ENCODE measurements around the gene EFEMP2.
"Not testable (repeated sequence)": the region's sequence is repeated elsewhere in the genome, so short reads cannot be mapped to it uniquely, and the experiment has no call there.

EFEMP2 gene

DNA sequence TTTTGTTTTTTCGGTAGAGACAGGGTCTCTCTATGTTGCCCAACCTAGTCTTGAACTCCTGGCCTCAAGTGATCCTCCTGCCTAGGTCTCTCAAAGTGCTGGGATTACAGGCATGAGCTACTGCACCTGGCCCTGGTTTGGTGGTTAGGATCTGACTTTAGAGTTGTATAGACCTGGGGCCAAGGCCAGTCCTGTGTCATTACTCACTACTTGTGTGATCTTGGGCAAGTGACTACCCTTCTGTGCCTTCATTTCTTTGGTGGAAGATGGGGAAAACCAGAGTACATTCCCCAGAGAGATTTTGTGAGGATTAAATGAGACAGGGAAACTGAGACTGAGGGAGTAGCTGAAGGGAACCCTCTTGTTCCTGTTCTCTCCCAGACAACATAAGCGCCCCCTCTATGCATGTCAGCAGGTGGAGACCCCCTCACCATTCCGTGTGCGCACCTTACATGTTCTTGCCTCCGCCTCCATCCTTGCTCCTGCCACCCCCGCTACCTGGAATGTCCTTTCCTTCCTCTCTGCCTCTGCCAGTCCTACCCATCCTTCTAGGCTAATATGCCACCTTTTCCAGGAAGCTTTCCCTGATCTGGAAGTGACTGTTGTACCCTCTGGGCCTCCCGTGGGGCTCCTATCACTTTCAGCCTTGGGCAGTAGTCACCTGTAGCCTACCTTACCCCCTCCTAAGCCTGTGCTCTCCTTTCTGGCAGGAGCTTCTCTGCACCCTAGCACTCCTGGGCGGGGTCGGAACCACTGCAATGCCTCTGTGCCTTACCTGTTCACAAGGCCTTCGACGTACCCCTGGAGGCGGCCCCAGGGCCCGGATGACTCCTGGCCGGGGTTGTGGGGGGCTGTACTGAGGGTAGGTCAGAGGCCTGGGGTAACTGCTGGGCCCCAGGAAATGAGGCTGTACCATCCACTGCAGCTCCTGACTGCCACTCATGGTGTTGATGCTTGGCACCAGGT, 23.7 kb upstream of the EFEMP2 start:
- Histone ChIP-seq H3K36me3 (ENCODE audit: insufficient read depth, low read length) (no peaks in the 10 kb centered on the region), H3K27me3 (ENCODE audit: insufficient read depth, low read length) (peaks cover 13% of the 10 kb centered on the region), H2AFZ (ENCODE audit: low read depth, low read length) (no peak overlapping the region), H3K4me3 (ENCODE audit: low read length) (no peak overlapping the region), H3K9me3 (ENCODE audit: low read length) (no peaks in the 10 kb centered on the region), H3K4me1 (ENCODE audit: insufficient read depth, low read length) (peaks cover 10% of the 10 kb centered on the region)

DNA sequence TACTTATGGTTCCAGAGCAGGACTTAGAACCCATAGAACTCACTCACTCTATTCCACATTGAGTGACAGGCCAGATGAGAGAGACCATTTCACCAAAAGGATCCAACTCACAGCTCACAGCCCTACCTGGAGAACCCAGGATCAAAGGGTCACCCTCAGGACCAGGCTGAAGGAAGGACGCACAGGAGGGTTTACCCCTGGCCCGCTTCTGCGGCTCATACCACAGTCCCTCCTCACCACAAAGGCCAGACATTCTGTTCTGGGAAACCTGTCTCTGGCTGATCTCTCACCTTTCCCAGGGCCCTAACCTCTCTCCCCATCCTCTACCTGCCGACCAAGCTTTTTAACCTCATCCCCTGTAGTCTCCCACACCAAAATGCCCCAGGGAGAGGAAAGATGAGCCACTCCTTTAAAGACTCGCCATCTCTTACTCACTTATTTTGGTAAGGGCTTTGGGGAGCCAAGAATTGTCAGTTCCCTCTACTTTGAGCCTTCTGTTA, 22.9 kb upstream of the EFEMP2 start:
- Histone ChIP-seq H2AFZ (ENCODE audit: low read depth, low read length) (no peak overlapping the region), H3K4me1 (ENCODE audit: insufficient read depth, low read length) (peaks cover 12% of the 10 kb centered on the region), H3K9me3 (ENCODE audit: low read length) (no peaks in the 10 kb centered on the region), H3K4me3 (ENCODE audit: low read length) (no peak overlapping the region), H3K36me3 (ENCODE audit: insufficient read depth, low read length) (no peaks in the 10 kb centered on the region), H3K27me3 (ENCODE audit: insufficient read depth, low read length) (peaks cover 9% of the 10 kb centered on the region)

DNA sequence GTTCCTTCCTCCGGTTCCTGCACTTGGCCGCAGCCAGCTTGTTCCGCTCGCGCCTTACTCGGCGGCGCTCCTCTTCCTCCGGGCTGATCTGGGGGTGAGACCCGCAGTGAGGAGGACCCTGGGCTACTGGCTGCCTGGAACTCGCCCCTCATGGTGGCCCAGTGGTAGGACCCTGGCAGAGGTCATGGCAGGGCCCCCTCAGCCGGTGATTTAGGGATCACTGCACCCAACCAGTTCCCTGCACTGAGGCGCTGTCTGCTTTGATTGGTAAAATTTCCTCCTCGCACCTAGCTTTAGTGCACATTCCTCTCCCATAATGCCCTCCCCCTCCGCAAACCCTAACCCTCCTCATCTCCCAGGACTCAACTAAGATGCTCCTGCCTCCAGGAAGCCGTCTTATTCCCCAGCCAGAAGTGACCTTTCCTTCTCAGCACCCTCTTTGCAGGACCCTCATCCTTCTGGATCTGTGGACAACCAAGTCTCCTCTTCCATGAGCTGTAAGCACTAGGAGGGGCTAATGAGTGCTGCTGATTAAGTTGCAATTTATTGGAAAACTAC, 21.5 kb upstream of the EFEMP2 start:
- Histone ChIP-seq H3K27me3 (ENCODE audit: insufficient read depth, low read length) (no peaks in the 10 kb centered on the region), H3K9me3 (ENCODE audit: low read length) (no peaks in the 10 kb centered on the region)

DNA sequence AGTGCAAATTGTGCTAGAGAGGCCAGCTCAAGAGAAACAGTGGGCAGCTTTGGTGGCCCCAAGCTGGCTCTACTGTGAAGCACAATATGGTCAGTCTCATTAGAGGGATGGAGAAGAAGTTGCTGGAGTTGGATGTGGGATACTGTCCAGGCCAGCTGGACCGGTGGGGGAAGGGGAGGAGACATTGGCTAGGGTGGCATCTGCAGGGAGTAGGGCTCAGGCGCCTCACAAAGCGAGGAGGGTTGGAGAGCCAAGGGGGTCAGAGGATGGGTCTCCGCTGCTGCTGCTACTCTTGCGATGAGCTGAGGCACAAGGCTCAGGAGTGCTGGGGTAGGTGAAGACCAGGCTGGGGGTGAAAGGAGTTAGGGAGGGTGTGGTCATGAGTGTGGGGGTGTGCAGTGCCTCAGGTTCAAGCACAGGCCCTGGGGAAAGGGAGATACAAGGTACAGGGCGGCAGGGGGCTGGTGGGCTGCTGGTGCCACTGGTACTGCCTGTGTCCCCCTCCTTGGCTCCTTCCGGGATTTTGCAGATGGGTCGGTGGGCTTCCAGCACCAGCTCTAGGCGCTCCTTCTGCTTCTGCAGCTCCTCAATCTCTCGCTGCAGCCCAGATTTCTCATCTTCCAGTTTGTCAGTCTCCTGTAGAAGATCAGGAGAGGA, 20.2 kb upstream of the EFEMP2 start:
- no peaks in the 10 kb centered on the region for H3K27me3 ChIP-seq (ENCODE audit: insufficient read depth, low read length)
- H2AFZ ChIP-seq (ENCODE audit: low read depth, low read length) = no peak overlapping the region
- peaks cover 28% of the 10 kb centered on the region for H3K4me1 ChIP-seq (ENCODE audit: insufficient read depth, low read length)
- H3K36me3 ChIP-seq (ENCODE audit: insufficient read depth, low read length) = no peaks in the 10 kb centered on the region
- no peaks in the 10 kb centered on the region for H3K9me3 ChIP-seq (ENCODE audit: low read length)
- H3K4me3 ChIP-seq (ENCODE audit: low read length) = no peak overlapping the region

More for the DNA sequence above, 21.5 kb upstream of the EFEMP2 start:
- Histone ChIP-seq H2AFZ (ENCODE audit: low read depth, low read length) (no peak overlapping the region), H3K36me3 (ENCODE audit: insufficient read depth, low read length) (no peaks in the 10 kb centered on the region), H3K4me1 (ENCODE audit: insufficient read depth, low read length) (peaks cover 22% of the 10 kb centered on the region), H3K4me3 (ENCODE audit: low read length) (no peak overlapping the region)

DNA sequence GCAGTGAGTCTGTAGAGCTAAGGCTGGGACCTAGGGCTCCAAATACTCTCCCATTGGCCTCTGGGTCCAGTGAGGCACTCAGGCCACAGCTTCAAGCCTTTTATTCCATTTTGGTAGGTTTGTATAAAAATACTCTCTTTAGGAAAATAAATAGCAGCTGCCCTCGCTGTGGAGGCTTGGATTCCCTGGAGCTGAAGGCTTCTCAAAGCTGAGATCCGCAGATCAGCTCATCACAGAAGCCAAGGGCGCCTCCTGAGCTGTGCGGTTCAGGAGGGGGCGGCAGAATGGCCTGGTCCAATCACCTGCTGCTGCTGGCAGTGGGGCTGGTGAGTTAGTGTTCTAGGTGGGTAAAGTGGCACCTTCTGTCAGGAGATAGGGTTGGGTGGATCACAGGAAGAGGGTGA, 19.5 kb upstream of the EFEMP2 start:
- Histone ChIP-seq H3K4me3 (ENCODE audit: low read length) (peak overlapping the region; percentile 79), H3K4me1 (ENCODE audit: insufficient read depth, low read length) (peaks cover 32% of the 10 kb centered on the region)
- not testable (repeated sequence) for H3K9me3 ChIP-seq (ENCODE audit: low read length); H2AFZ ChIP-seq (ENCODE audit: low read depth, low read length); H3K36me3 ChIP-seq (ENCODE audit: insufficient read depth, low read length); H3K27me3 ChIP-seq (ENCODE audit: insufficient read depth, low read length)

DNA sequence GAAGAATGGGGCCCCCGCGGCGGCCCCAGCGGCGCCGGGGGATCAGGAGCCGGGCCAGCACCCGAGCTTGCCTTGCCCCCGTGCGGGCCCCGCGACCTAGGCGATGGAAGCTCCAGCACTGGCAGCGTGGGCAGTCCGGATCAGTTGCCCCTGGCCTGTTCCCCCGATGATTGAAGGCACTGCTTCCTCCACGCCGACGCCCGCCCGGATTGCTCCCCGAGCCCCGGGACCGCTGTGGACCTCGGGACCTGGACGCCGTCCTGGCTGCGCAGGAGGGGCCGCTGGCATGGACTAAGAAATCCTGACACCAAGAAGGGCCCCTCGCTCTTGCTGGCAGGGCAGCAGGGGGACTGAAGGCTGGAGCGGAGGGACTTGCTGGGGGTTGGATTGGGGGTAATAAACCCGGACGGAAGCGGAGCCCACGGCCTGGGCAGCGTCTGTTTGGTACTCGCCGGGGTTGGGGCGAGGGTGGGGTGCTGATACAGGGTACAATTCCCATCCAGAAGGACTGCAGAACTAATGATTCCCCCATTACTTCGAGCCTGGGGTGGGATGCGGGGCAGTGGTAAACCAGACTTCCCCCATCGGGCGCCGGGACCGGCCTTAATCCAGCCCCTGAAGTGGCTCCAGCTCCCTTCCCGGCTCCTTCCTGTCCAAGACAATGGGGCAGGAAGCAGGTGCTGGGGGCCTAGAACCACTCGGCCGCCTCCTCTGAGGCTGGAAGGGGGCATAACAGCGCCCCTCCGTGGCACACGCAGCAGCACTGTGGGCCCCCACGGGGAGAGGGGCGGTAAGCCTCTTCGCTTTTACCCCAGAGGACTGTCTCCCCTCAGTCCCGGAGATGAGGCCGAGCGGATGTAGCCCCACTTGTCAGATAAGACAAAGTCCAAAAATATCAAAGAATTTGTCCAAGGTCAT, 18.9 kb upstream of the EFEMP2 start:
- H3K36me3 ChIP-seq (ENCODE audit: insufficient read depth, low read length) = peaks cover 5% of the 10 kb centered on the region
- H3K4me1 ChIP-seq (ENCODE audit: insufficient read depth, low read length) = peaks cover 36% of the 10 kb centered on the region
- H3K4me3 ChIP-seq (ENCODE audit: low read length) = peak overlapping the region; percentile 79
- no peaks in the 10 kb centered on the region for H3K9me3 ChIP-seq (ENCODE audit: low read length)
- H3K27me3 ChIP-seq (ENCODE audit: insufficient read depth, low read length) = no peaks in the 10 kb centered on the region
- peak overlapping the region; percentile 63 for H2AFZ ChIP-seq (ENCODE audit: low read depth, low read length)

DNA sequence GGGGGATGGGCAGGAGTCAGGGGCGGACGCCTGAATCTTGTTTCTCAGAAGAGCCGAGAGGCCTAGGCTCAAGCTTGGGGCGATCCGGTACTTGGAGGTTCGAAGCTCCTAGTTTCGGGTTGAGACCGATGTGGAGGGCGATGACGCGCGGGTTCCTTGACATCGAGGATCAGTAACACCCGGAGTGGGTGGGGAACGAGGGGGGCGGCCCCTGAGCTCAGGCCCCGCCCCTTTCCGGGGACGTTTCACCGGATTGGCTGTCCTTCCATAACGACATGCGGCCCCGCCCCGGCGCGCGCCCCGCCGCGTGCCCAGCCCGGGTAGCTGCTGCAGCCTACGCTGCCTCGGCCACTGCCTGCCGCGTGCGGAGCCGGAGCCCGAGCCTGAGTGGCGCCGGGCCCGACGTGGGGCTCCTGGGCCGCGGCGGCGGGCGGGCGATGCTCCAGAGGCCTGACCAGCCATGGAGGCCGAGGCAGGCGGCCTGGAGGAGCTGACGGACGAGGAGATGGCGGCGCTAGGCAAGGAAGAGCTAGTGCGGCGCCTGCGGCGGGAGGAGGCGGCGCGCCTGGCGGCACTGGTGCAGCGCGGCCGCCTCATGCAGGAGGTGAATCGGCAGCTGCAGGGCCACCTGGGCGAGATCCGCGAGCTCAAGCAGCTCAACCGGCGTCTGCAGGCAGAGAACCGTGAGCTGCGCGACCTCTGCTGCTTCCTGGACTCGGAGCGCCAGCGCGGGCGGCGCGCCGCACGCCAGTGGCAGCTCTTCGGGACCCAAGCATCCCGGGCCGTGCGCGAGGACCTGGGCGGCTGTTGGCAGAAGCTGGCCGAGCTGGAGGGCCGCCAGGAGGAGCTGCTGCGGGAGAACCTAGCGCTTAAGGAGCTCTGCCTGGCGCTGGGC, 18.0 kb upstream of the EFEMP2 start, which contains the start of gene CCDC85B:
Gene CCDC85B, plus strand, starts transcription at position 350 of the 895 bp plus-strand sequence. Its CDS starts 111 bp downstream, at position 461.
- peaks cover 36% of the 10 kb centered on the region for H3K4me1 ChIP-seq (ENCODE audit: insufficient read depth, low read length)
- H3K27me3 ChIP-seq (ENCODE audit: insufficient read depth, low read length) = no peaks in the 10 kb centered on the region
- peaks cover 13% of the 10 kb centered on the region for H3K36me3 ChIP-seq (ENCODE audit: insufficient read depth, low read length)
- H3K9me3 ChIP-seq (ENCODE audit: low read length) = no peaks in the 10 kb centered on the region
- peak within 1 kb of the TSS; percentile 63 for H2AFZ ChIP-seq (ENCODE audit: low read depth, low read length)
- H3K4me3 ChIP-seq (ENCODE audit: low read length) = peak within 1 kb of the TSS; percentile 79

DNA sequence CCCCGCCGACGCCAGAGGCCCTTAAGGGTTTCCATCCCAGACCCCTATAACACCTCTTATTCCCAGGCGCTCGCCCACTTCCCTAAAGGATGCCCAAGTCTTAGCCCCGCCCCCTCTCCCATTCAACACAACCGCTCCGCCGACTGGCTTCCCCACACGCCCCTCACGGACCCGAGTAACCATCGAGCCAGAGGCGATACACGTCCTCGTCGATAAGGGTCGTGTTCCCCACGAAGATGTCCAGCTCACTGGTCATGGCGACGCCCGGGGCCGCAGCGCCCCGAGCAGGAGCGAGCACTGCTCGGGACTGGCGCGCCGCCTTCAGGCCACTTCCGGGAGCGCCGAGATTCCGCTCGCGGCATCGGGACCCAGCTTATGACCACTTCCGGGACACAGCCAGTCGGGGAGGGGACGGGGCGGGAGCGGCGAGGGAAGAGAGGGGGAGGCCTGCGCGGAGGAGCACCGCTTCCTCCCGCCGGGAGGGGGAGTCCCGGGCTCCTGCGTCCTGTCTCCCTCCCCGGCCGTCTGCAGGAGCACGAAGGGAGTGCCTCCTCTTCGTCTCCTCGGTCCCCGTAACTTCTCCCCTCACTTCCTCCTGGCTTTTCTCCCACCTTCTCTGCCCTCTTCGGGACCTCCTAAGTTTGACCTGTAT, 15.7 kb upstream of the EFEMP2 start, which contains the start of gene FIBP:
Gene FIBP, minus strand, starts transcription at position 309 of the 652 bp plus-strand sequence. Its CDS starts 53 bp downstream, at position 256.
- Histone ChIP-seq H2AFZ (ENCODE audit: low read depth, low read length) (no peak within 1 kb of the TSS), H3K9me3 (ENCODE audit: low read length) (no peaks in the 10 kb centered on the region), H3K4me1 (ENCODE audit: insufficient read depth, low read length) (peaks cover 39% of the 10 kb centered on the region), H3K27me3 (ENCODE audit: insufficient read depth, low read length) (no peaks in the 10 kb centered on the region), H3K36me3 (ENCODE audit: insufficient read depth, low read length) (peaks cover 30% of the 10 kb centered on the region), H3K4me3 (ENCODE audit: low read length) (peak within 1 kb of the TSS; percentile 79)

DNA sequence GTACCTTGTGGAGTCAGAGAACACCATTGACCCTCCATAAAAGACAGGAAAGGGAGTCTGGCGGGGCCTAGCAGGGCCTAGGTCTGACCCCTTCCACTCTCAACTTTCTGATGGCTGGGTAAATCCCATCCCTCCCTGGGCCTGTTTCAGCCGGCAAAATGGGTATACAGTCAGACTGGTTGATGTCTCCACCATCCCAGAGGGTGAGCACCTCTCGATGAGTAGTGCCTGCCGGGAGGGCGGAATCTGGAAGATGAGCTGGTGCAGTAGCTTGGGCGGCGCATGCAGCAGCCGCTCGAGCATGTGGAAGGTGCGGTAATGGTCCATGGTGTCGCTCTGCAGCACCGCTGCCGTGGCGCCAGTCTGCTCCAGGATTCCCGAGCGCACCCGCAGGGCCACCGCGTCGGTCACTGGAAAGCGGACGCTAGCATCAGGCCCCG, 15.1 kb upstream of the EFEMP2 start:
- H3K27me3 ChIP-seq (ENCODE audit: insufficient read depth, low read length) = no peaks in the 10 kb centered on the region
- peaks cover 36% of the 10 kb centered on the region for H3K36me3 ChIP-seq (ENCODE audit: insufficient read depth, low read length)
- H2AFZ ChIP-seq (ENCODE audit: low read depth, low read length) = no peak overlapping the region
- H3K4me1 ChIP-seq (ENCODE audit: insufficient read depth, low read length) = peaks cover 39% of the 10 kb centered on the region
- peak overlapping the region; percentile 79 for H3K4me3 ChIP-seq (ENCODE audit: low read length)
- H3K9me3 ChIP-seq (ENCODE audit: low read length) = no peaks in the 10 kb centered on the region

DNA sequence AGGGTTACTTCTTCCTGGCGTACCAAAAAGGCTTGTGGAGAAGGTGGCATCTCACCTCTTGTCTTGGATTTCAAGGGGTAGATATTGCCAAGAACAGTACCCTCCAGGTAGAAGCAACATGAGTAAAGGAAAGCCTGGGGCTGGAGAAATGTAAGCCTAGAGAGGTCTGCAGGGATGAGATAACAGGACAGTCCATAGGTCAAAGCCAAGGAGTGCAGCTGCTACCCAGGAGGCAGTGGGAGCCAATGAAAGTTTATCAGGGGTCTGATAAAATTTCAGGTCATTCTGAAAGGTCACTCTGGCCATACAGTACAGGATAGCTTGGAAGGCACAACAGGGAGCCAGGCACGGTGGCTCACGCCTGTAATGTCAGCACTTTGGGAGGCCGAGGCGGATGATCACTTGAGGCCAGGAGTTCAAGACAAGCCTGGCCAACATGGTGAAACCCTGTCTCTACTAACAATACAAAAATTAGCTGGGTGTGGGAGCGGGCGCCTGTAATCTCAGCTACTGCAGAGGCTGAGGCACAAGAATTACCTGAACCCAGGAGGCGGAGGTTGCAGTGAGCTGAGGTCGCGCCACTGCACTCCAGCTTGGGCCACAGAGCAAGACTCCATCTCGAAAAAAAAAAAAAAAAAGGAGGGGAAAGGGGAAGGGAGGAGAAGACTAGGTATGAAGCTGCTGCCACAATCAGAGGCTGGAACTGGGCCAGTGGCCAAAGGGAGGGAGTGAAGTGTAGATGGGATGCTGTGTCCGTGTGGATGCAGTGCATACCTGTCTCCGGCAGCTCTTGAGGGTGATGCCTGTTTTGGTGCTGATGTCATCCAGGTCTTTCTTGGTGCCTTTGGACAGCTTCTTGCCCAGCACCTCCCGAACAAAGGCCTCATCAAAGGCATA, 14.5 kb upstream of the EFEMP2 start:
- Histone ChIP-seq H3K36me3 (ENCODE audit: insufficient read depth, low read length) (peaks cover 41% of the 10 kb centered on the region), H3K27me3 (ENCODE audit: insufficient read depth, low read length) (no peaks in the 10 kb centered on the region), H3K4me3 (ENCODE audit: low read length) (peak overlapping the region; percentile 79), H2AFZ (ENCODE audit: low read depth, low read length) (no peak overlapping the region), H3K9me3 (ENCODE audit: low read length) (no peaks in the 10 kb centered on the region), H3K4me1 (ENCODE audit: insufficient read depth, low read length) (peaks cover 36% of the 10 kb centered on the region)
